SK-N-SH treated with all-trans-retinoic acid at 6 μM for 48 hours (cell line): ENCODE measurements around the gene DBNDD2.
A peak's percentile ranks its signal among the peaks of the same experiment; 100 is the strongest.

Experiments
- ATAC-seq: fragments of 200-7000 bp; cut with Tn5 transposase; 3 replicates; pipeline ENCODE4 v1.9.1; 2020; ENCODE audit warnings: mild to moderate bottlenecking, moderate library complexity
- ARNTL ChIP-seq: fragments of 450-650 bp; formaldehyde crosslinking; IDR thresholded peaks from 2 replicates; pipeline ENCODE4 v1.5.0; 2020; ENCODE audit warnings: low read depth, mild to moderate bottlenecking, moderate library complexity, borderline replicate concordance
- BACH2 ChIP-seq: fragments of 250-450 bp; sonication (Bioruptor Pico); IDR thresholded peaks from 2 replicates; pipeline ENCODE4 v1.9.0; 2021; ENCODE audit warnings: mild to moderate bottlenecking, borderline replicate concordance
- CSDC2 ChIP-seq: fragments of 250-450 bp; sonication (Bioruptor Pico); IDR thresholded peaks from 2 replicates; pipeline ENCODE4 v1.5.0; 2020; ENCODE audit warnings: mild to moderate bottlenecking, moderate library complexity
- ESRRG ChIP-seq: fragments of 250-450 bp; sonication (Bioruptor Pico); IDR thresholded peaks from 2 replicates; pipeline ENCODE4 v1.6.1; 2021; ENCODE audit warnings: mild to moderate bottlenecking
- GLIS3 ChIP-seq: fragments of 250-450 bp; sonication (Bioruptor Pico); IDR thresholded peaks from 2 replicates; pipeline ENCODE4 v1.5.0; 2020; ENCODE audit warnings: mild to moderate bottlenecking, moderate library complexity
- ISL1 ChIP-seq: fragments of 250-450 bp; sonication (Bioruptor Pico); IDR thresholded peaks from 2 replicates; pipeline ENCODE4 v2.1.2; 2022; ENCODE audit warnings: mild to moderate bottlenecking, moderate library complexity
- OSR1 ChIP-seq: fragments of 250-450 bp; sonication (Bioruptor Pico); IDR thresholded peaks from 2 replicates; pipeline ENCODE4 v1.8.0; 2022; ENCODE audit warnings: moderate library complexity, mild to moderate bottlenecking, inconsistent platforms
- PPARA ChIP-seq: fragments of 250-450 bp; sonication (Bioruptor Pico); IDR thresholded peaks from 2 replicates; pipeline ENCODE4 v1.5.0; 2020; ENCODE audit warnings: mild to moderate bottlenecking, borderline replicate concordance
- RARB ChIP-seq: fragments of 250-450 bp; sonication (Bioruptor Pico); IDR thresholded peaks from 2 replicates; pipeline ENCODE4 v1.8.0; 2021; ENCODE audit warnings: mild to moderate bottlenecking, moderate library complexity
- SNAI2 ChIP-seq: fragments of 250-450 bp; sonication (Bioruptor Pico); IDR thresholded peaks from 2 replicates; pipeline ENCODE4 v1.5.0; 2020; ENCODE audit warnings: mild to moderate bottlenecking, moderate library complexity
- TCF4 ChIP-seq: fragments of 250-450 bp; sonication (Bioruptor Pico); IDR thresholded peaks from 2 replicates; pipeline ENCODE4 v1.8.0; 2021; ENCODE audit warnings: mild to moderate bottlenecking, moderate library complexity, borderline replicate concordance
- TOX ChIP-seq: fragments of 250-450 bp; sonication (Bioruptor Pico); IDR thresholded peaks from 2 replicates; pipeline ENCODE4 v1.8.0; 2021; ENCODE audit warnings: mild to moderate bottlenecking, moderate library complexity, borderline replicate concordance
- ZFP3 ChIP-seq: fragments of 250-450 bp; sonication (Bioruptor Pico); IDR thresholded peaks from 2 replicates; pipeline ENCODE4 v1.5.0; 2020; ENCODE audit warnings: mild to moderate bottlenecking, moderate library complexity
- ZFP30 ChIP-seq: fragments of 450-650 bp; formaldehyde crosslinking; IDR thresholded peaks from 2 replicates; pipeline ENCODE4 v1.5.0; 2022; ENCODE audit warnings: mild to moderate bottlenecking, moderate library complexity
- ZNF565 ChIP-seq: fragments of 450-650 bp; formaldehyde crosslinking; conservative IDR thresholded peaks from 2 replicates; pipeline ENCODE4 v1.5.0; 2020; ENCODE audit warnings: low read depth, mild to moderate bottlenecking, moderate library complexity
- ZNF8 ChIP-seq: fragments of 450-650 bp; formaldehyde crosslinking; IDR thresholded peaks from 2 replicates; pipeline ENCODE4 v1.5.0; 2020; ENCODE audit warnings: mild to moderate bottlenecking, moderate library complexity
- TF ChIP-seq, protein P1 (sequence below): fragments of 250-450 bp; sonication (Bioruptor Pico); IDR thresholded peaks from 2 replicates; pipeline ENCODE4 v1.8.0; 2021; ENCODE audit warnings: low read depth, mild to moderate bottlenecking, moderate library complexity, borderline replicate concordance
- TF ChIP-seq, protein P2 (sequence below): fragments of 250-450 bp; sonication (Bioruptor Pico); IDR thresholded peaks from 2 replicates; pipeline ENCODE4 v1.5.1; 2021; ENCODE audit warnings: mild to moderate bottlenecking, moderate library complexity
- TF ChIP-seq, protein P3 (sequence below): fragments of 250-450 bp; sonication (Bioruptor Pico); IDR thresholded peaks from 2 replicates; pipeline ENCODE4 v1.8.0; 2020; ENCODE audit warnings: mild to moderate bottlenecking, moderate library complexity, borderline replicate concordance
- TF ChIP-seq, protein P4 (sequence below): fragments of 250-450 bp; sonication (Bioruptor Pico); IDR thresholded peaks from 2 replicates; pipeline ENCODE4 v1.5.0; 2020; ENCODE audit warnings: mild to moderate bottlenecking, moderate library complexity

Gene DBNDD2

DNA sequence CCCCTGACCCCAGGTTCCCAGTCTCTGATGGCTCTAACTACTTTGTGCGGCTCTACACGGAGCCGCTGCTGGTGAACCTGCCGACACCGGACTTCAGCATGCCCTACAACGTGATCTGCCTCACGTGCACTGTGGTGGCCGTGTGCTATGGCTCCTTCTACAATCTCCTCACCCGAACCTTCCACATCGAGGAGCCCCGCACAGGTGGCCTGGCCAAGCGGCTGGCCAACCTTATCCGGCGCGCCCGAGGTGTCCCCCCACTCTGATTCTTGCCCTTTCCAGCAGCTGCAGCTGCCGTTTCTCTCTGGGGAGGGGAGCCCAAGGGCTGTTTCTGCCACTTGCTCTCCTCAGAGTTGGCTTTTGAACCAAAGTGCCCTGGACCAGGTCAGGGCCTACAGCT lies 17.5 kb downstream of the DBNDD2 start:
- TF ChIP-seq OSR1 (no peak), SNAI2 (no peak), ZNF565 (CRISPR knock-in tag) (no peak), GLIS3 (no peak), ISL1 (CRISPR knock-in tag) (no peak), CSDC2 (no peak), RARB (no peak), ARNTL (no peak), ZFP3 (CRISPR knock-in tag) (no peak), TOX (CRISPR knock-in tag) (no peak)
- TF ChIP-seq, protein P1, sequence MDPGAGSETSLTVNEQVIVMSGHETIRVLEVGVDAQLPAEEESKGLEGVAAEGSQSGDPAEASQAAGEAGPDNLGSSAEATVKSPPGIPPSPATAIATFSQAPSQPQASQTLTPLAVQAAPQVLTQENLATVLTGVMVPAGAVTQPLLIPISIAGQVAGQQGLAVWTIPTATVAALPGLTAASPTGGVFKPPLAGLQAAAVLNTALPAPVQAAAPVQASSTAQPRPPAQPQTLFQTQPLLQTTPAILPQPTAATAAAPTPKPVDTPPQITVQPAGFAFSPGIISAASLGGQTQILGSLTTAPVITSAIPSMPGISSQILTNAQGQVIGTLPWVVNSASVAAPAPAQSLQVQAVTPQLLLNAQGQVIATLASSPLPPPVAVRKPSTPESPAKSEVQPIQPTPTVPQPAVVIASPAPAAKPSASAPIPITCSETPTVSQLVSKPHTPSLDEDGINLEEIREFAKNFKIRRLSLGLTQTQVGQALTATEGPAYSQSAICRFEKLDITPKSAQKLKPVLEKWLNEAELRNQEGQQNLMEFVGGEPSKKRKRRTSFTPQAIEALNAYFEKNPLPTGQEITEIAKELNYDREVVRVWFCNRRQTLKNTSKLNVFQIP (CRISPR knock-in tag) = no peak
- TF ChIP-seq, protein P2, sequence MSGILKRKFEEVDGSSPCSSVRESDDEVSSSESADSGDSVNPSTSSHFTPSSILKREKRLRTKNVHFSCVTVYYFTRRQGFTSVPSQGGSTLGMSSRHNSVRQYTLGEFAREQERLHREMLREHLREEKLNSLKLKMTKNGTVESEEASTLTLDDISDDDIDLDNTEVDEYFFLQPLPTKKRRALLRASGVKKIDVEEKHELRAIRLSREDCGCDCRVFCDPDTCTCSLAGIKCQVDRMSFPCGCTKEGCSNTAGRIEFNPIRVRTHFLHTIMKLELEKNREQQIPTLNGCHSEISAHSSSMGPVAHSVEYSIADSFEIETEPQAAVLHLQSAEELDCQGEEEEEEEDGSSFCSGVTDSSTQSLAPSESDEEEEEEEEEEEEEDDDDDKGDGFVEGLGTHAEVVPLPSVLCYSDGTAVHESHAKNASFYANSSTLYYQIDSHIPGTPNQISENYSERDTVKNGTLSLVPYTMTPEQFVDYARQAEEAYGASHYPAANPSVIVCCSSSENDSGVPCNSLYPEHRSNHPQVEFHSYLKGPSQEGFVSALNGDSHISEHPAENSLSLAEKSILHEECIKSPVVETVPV = no peak
- TF ChIP-seq, protein P3, sequence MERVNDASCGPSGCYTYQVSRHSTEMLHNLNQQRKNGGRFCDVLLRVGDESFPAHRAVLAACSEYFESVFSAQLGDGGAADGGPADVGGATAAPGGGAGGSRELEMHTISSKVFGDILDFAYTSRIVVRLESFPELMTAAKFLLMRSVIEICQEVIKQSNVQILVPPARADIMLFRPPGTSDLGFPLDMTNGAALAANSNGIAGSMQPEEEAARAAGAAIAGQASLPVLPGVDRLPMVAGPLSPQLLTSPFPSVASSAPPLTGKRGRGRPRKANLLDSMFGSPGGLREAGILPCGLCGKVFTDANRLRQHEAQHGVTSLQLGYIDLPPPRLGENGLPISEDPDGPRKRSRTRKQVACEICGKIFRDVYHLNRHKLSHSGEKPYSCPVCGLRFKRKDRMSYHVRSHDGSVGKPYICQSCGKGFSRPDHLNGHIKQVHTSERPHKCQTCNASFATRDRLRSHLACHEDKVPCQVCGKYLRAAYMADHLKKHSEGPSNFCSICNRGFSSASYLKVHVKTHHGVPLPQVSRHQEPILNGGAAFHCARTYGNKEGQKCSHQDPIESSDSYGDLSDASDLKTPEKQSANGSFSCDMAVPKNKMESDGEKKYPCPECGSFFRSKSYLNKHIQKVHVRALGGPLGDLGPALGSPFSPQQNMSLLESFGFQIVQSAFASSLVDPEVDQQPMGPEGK (CRISPR knock-in tag) = no peak
- ATAC-seq = no peak

DNA sequence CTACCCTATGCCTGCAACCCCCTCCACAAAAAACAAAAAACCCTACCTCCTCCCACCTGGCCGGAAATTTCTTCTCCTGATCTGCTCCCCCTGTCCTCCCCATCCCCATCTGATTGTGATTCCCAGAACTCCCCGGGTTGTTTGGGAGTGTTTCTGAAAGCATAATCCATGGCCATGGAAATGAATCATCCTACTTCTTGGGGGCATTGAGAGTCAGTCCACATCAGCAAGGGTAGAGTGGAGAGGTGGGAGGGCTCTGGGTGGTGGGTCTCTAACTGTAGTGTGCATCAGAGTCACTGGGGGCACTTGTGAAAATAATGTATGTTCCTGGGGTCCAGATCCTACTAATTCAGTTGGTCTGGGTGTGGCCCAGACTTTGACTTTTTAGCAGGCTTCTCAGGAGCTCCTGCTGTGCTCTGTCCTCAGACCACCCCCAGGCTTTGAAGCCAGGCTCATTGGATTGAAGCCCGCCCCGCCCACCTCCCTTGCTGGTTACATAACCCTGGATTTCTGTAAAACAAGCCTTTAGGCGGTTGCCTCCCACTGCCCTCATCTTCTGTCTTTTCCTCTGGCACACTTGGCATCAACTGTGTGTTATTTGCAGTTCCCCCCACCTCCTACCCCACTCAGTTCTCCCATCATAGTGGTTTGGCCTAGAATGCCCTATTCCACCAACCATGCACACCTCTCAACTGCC lies 18.4 kb downstream of the DBNDD2 start:
- TF ChIP-seq RARB (no peak), ESRRG (no peak), ZFP3 (CRISPR knock-in tag) (no peak), GLIS3 (no peak)
- TF ChIP-seq, protein P1 (CRISPR knock-in tag) = no peak
- no peak; the same call in 2 of the 3 replicates for ATAC-seq

DNA sequence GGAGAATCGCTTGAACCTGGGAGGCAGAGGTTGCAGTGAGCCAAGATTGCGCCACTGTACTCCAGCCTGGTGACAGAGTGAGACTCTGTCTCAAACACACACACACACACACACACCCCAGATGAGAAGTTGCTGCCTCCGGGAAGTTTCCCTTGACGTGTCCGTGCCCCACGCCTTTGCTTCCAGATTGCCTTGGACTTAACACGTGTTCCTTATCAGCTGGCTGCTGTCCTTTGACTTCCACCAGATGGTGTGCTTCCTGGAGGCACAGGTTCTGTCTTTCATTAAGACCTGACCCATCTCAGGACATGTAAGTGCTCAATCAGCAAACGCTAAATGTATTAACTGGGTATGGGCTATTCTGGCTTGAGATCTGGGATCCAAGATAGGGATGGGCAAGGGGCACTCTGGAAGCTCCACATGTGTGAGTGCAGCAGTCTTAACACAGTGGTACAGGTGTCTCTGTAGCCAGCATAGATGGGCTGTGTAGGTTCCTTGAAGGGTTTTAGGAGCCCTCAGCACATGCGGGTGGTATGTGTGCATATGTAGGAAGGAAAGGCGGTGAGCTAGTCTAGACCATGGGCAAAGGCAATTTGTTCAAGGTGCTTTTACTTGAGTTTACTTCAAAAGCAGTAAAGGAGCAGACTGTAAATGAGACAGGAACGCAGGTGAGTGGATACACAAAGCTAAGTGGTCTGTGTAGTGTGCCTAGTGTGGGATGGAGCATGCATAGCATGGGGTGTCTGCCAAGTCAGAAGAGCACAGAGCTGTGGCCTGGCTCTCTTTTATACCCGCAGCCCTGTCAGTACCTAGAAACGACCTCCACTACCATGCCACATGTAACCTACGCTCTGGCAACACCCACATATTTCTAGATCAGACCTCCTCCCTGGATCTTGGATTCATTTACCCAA lies 19.4 kb downstream of the DBNDD2 start:
- TF ChIP-seq, protein P4, sequence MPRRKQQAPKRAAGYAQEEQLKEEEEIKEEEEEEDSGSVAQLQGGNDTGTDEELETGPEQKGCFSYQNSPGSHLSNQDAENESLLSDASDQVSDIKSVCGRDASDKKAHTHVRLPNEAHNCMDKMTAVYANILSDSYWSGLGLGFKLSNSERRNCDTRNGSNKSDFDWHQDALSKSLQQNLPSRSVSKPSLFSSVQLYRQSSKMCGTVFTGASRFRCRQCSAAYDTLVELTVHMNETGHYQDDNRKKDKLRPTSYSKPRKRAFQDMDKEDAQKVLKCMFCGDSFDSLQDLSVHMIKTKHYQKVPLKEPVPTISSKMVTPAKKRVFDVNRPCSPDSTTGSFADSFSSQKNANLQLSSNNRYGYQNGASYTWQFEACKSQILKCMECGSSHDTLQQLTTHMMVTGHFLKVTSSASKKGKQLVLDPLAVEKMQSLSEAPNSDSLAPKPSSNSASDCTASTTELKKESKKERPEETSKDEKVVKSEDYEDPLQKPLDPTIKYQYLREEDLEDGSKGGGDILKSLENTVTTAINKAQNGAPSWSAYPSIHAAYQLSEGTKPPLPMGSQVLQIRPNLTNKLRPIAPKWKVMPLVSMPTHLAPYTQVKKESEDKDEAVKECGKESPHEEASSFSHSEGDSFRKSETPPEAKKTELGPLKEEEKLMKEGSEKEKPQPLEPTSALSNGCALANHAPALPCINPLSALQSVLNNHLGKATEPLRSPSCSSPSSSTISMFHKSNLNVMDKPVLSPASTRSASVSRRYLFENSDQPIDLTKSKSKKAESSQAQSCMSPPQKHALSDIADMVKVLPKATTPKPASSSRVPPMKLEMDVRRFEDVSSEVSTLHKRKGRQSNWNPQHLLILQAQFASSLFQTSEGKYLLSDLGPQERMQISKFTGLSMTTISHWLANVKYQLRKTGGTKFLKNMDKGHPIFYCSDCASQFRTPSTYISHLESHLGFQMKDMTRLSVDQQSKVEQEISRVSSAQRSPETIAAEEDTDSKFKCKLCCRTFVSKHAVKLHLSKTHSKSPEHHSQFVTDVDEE (CRISPR knock-in tag) = peak; percentile 70; the same call in 1 of the 2 replicates
- TF ChIP-seq BACH2 = no peak
- TF ChIP-seq TCF4 = peak; percentile 94
- TF ChIP-seq, all 23 proteins: peak for 2
- ATAC-seq = peak; percentile 60

DNA sequence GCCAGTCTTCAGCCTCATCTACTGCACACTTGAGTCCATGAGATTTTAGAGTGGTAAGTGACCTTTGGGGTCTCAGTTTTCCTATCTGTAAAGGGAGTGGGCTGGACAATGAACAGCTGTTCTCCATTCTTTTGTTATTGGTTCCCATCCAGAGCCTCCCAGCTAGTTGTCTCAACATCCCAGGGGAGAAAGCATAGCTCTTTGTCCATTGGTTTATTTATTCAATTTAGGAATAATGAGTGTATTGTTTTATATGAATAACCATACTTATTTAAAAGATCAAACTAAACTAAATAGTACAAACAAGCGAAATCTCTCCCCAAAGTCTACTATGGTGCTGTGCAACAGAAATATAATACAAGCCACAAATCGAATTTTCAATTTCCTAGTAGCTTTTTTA lies 21.5 kb downstream of the DBNDD2 start:
- no peak for ATAC-seq
- TF ChIP-seq, protein P4 (CRISPR knock-in tag) = no peak
- TF ChIP-seq ZNF8 = no peak
- no peak for TF ChIP-seq RARB
- TF ChIP-seq PPARA (CRISPR knock-in tag) = no peak
- no peak for TF ChIP-seq GLIS3
- no peak for TF ChIP-seq TOX (CRISPR knock-in tag)
- TF ChIP-seq, protein P1 (CRISPR knock-in tag) = no peak
- no peak for TF ChIP-seq ZFP30
